ENCODE results near the gene FBLIM1.

Gene FBLIM1

GRCh38 chr1:15751717-15752116 lies 6.9 kb upstream of the FBLIM1 start:
- no peak for TF ChIP-seq CTCF (conservative IDR thresholded peaks at IDR 0.05)

GRCh38 chr1:15753776-15754175 lies 4.8 kb upstream of the FBLIM1 start:
- no peak overlapping the region for H3K27ac ChIP-seq
- TF ChIP-seq CTCF (conservative IDR thresholded peaks at IDR 0.05): no peak

More at GRCh38 chr1:15751717-15752116, 6.9 kb upstream of the FBLIM1 start:
- H3K27ac ChIP-seq: no peak overlapping the region

DNA sequence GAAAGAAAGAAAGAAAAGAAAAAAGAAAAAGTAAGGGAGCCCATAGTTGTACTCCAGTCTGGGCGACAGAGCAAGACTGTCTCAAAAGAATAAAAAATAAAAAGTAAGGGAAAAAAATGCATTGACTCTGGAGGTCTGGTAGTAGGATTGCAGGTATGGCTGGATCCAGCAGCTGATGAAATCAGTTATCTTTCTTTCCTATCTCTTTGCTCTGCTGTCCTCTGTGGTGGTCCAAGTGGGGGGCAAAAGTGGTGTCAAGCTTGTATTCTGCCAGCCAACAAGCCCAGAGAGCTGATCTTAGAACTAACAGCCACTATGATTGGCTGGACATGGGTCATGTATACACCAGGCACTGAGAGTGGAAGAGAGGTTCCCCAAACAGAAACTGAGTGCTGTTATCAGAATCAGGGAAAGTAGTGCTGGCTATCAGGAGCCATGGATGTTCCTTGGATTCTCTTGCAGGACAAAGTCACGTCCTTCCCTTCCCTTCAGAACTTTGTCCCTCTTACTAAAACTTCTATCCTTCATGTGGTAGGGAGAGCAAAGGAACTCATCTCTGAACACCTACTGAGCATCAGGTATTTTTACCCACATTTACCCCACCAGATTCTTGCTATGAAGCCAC lies 3.5 kb upstream of the FBLIM1 start:
- no peak overlapping the region for H3K27ac ChIP-seq
- no peak for TF ChIP-seq CTCF (conservative IDR thresholded peaks at IDR 0.05)

- no peak for TF ChIP-seq CTCF (conservative IDR thresholded peaks at IDR 0.05)
- no peak overlapping the region for H3K27ac ChIP-seq
Measured at GRCh38 chr1:15755646-15756040, 3.0 kb upstream of the FBLIM1 start.

GRCh38 chr1:15756143-15757015 lies 2.2 kb upstream of the FBLIM1 start:
- H3K27ac ChIP-seq: peak overlapping the region; percentile 49
- no peak for TF ChIP-seq CTCF (conservative IDR thresholded peaks at IDR 0.05)

- no peak for TF ChIP-seq CTCF (conservative IDR thresholded peaks at IDR 0.05)
- H3K27ac ChIP-seq: no peak overlapping the region; the same call in 1 of the 2 replicates
Measured at GRCh38 chr1:15757016-15757543, 1.5 kb upstream of the FBLIM1 start.

DNA sequence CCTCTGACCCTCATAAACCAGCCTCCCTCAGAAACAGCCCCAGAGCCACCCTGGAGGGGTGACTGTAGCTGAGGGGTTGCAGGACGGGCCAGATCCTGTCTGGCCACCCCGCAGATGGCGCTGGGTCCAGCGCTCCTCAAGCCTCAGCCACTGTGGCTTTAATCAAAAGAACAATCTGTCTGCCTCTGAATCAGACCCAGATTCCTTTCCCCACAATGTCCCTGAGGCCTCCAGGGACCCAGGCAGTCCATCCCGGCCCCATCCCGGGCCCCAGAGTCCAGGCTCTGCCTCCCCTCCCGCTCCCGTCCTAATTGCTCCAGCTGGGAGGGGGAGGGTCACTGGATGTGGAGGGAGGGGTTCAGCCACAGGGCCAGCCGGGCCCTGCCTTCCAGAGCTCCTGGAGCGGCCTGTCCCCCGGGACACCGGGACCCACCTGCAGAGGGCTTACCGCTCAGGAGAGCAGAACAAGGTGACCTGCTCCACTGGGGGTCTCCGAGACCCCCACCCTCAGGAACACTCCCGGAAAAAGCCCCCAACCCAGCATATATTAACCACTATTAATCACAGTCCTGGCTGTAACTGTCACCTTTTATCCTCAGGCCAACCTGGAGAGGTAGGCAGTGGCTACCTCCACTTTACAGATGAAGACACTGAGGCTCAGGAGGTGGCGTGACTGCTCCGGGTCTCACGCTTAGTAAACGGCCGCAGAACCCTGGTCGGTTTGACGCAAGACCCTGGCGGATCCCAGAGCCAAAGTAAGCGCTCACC lies 836 bp upstream of the FBLIM1 start:
- TF ChIP-seq CTCF (conservative IDR thresholded peaks at IDR 0.05): no peak
- no peak overlapping the region; the same call in 1 of the 2 replicates for H3K27ac ChIP-seq
